Psoas muscle (tissue), 8 donors: ENCODE measurements around the gene RAD51B. TPM values are rescaled to one million over a fixed set of nuclear protein-coding genes. Genes with fewer than 3 reads are reported as not detected.
A peak's percentile ranks its signal among the peaks of the same experiment; 100 is the strongest.

Source experiments
- ATAC-seq, 4 donors: fragments of 200-7000 bp; cut with Tn5 transposase; one replicate each; pipeline ENCODE4 v1.9.1; 2020; ENCODE audit warnings: moderate library complexity in 3 of 4, mild to moderate bottlenecking in 2 of 4
- DNase-seq, 2 donors: peaks; one replicate each; pipeline ENCODE4 v3.0.0-alpha.2; 2020
- H3K27ac ChIP-seq: fragments of 200-600 bp; one replicate; pipeline ENCODE4 v1.8.0; 2022
- H3K27me3 ChIP-seq, 3 donors: fragments of 200-600 bp in 1 of 3; one replicate each; pipeline versions ENCODE4 v1.6.1 to v1.8.0; 2013 to 2022; ENCODE audit warnings: low read length in 2 of 3, mild to moderate bottlenecking in 2 of 3, moderate library complexity in 1 of 3; ENCODE audit not compliant: insufficient read depth in 3 of 3
- H3K36me3 ChIP-seq, 2 donors: fragments of 200-600 bp in 1 of 2; one replicate each; pipeline versions ENCODE4 v1.6.1 to v1.8.0; 2013 to 2022; ENCODE audit warnings: low read depth in 1 of 2, mild to moderate bottlenecking in 1 of 2, moderate library complexity in 1 of 2; ENCODE audit not compliant: insufficient read depth in 1 of 2
- H3K4me1 ChIP-seq: fragments of 200-600 bp; one replicate; pipeline ENCODE4 v1.8.0; 2022
- H3K4me3 ChIP-seq: fragments of 200-600 bp; one replicate; pipeline ENCODE4 v1.8.0; 2022; ENCODE audit warnings: mild to moderate bottlenecking
- H3K9me3 ChIP-seq: fragments of 200-600 bp; one replicate; pipeline ENCODE4 v1.8.0; 2022
- CTCF ChIP-seq: fragments of 200-600 bp; IDR thresholded peaks from one replicate; pipeline ENCODE4 v1.8.0; 2022; ENCODE audit warnings: antibody characterized with exemption
- WGBS, 3 donors: extraction: QIAGEN DNeasy Blood & Tissue Kit; methylation state at CpG; one replicate each; pipeline versions ENCODE4 v1.1.6 to v1.1.7; 2013; 5-methylcytosine and 5-hydroxymethylcytosine counted together
- intact Hi-C, 2 donors: fragments of 100-400 bp; cut with DNase I; formaldehyde crosslinking; loops; one replicate each; pipeline versions ENCODE4 v1.11.0 to v1.14.2; 2022
- polyA plus RNA-seq, 3 donors: library from polyadenylated mRNA; stranded (reverse); fragments of 200-250 nt; gene quantifications; one replicate each; pipeline ENCODE4 v1.2.3, GENCODE V29; 2013
- total RNA-seq, 4 donors: library from RNA; stranded (reverse); fragmentation: NEBNext Ultra II Directional in 2 of 4; extraction: Animal tissue kit (Norgen Biotek cat#: 25700) in 2 of 4; gene quantifications; one replicate each; pipeline versions ENCODE4 v1.2.1 to v1.2.4, GENCODE V29; 2021 to 2023
- donor health status: healthy with polysubstance abuse.
- donor health status: DM: no; HTN: no; CAD: no; lungs with moderate emphysema.
- donor health status: Bipolar disorder and iron deficiency.
- donor health status: healthy.
- donor health status: DM: yes; HTN: yes; CAD: no.
- donor health status: DM: no; HTN: no; CAD: no.
- donor health status: DM: no; HTN: no; CAD: no.
- donor health status: DM: yes; HTN: yes; CAD: no.

The RAD51B gene
- total and polyA plus RNA-seq, 7 donors: 0.60 to 7.2 (median 2.2) TPM

- Histone ChIP-seq H3K36me3 (no peaks in the 10 kb centered on the region), H3K9me3 (no peaks in the 10 kb centered on the region), H3K4me1 (peaks cover 17% of the 10 kb centered on the region), H3K4me3 (no peak overlapping the region), H3K27ac (no peak overlapping the region), H3K27me3 (no peaks in the 10 kb centered on the region)
- DNase-seq (no peak), ATAC-seq (no peak)
- WGBS, 3 donors: 89 to 98% (median 97%) methylated on average over 6 of the region's 6 CpGs
- intact Hi-C loops: loop anchor here in 1 of 2 donors (10.0 kb wide), 1 partner anchor 708 kb away; no protein-coding TSS in a partner anchor
- no peak for TF ChIP-seq CTCF
These were observed 833.5 kb downstream of the RAD51B start for GRCh38 chr14:68653108-68653507.

GRCh38 chr14:68653804-68654203 is 834.2 kb downstream of the RAD51B start:
- H3K4me1 ChIP-seq: peaks cover 17% of the 10 kb centered on the region
- 89 to 93% (median 92%) methylated on average over 3 of the region's 3 CpGs for WGBS, 3 donors
- no peaks in the 10 kb centered on the region for H3K36me3 ChIP-seq

GRCh38 chr14:68654471-68654941 is 834.9 kb downstream of the RAD51B start:
- TF ChIP-seq CTCF: no peak
- ATAC-seq: no peak
- no peak overlapping the region for H3K27ac ChIP-seq
- WGBS, 3 donors: 64 to 72% (median 66%) methylated on average over 9 of the region's 9 CpGs
- intact Hi-C loops: loop anchor here in 1 of 2 donors (10.0 kb wide), 1 partner anchor 710 kb away; no protein-coding TSS in a partner anchor
- no peaks in the 10 kb centered on the region for H3K36me3 ChIP-seq
- no peak for DNase-seq
- H3K27me3 ChIP-seq: no peaks in the 10 kb centered on the region
- no peak overlapping the region for H3K4me3 ChIP-seq
- no peaks in the 10 kb centered on the region for H3K9me3 ChIP-seq
- peaks cover 17% of the 10 kb centered on the region for H3K4me1 ChIP-seq

More at GRCh38 chr14:68653804-68654203, 834.2 kb downstream of the RAD51B start:
- no peaks in the 10 kb centered on the region for H3K27me3 ChIP-seq
- TF ChIP-seq CTCF: no peak
- intact Hi-C loops: loop anchor here in 1 of 2 donors (10.0 kb wide), 1 partner anchor 709 kb away; no protein-coding TSS in a partner anchor
- no peak overlapping the region for H3K27ac ChIP-seq
- DNase-seq (no peak), ATAC-seq (no peak)
- no peak overlapping the region for H3K4me3 ChIP-seq
- H3K9me3 ChIP-seq: no peaks in the 10 kb centered on the region

GRCh38 chr14:68655021-68655831 is 835.6 kb downstream of the RAD51B start:
- Histone ChIP-seq H3K27me3 (no peaks in the 10 kb centered on the region), H3K4me1 (peaks cover 17% of the 10 kb centered on the region), H3K27ac (no peak overlapping the region), H3K36me3 (no peaks in the 10 kb centered on the region), H3K4me3 (no peak overlapping the region), H3K9me3 (no peaks in the 10 kb centered on the region)
- peak in 2 of 4 donors; percentile 19 to 35 for ATAC-seq
- intact Hi-C loops: loop anchor here in 1 of 2 donors (10.0 kb wide), 1 partner anchor 710 kb away; no protein-coding TSS in a partner anchor
- no peak for DNase-seq
- WGBS, 3 donors: 46 to 65% (median 56%) methylated on average over 18 to 19 of the region's 19 CpGs
- TF ChIP-seq CTCF: no peak
